ENCODE measurements around the gene ELP4.

The ELP4 gene

DNA sequence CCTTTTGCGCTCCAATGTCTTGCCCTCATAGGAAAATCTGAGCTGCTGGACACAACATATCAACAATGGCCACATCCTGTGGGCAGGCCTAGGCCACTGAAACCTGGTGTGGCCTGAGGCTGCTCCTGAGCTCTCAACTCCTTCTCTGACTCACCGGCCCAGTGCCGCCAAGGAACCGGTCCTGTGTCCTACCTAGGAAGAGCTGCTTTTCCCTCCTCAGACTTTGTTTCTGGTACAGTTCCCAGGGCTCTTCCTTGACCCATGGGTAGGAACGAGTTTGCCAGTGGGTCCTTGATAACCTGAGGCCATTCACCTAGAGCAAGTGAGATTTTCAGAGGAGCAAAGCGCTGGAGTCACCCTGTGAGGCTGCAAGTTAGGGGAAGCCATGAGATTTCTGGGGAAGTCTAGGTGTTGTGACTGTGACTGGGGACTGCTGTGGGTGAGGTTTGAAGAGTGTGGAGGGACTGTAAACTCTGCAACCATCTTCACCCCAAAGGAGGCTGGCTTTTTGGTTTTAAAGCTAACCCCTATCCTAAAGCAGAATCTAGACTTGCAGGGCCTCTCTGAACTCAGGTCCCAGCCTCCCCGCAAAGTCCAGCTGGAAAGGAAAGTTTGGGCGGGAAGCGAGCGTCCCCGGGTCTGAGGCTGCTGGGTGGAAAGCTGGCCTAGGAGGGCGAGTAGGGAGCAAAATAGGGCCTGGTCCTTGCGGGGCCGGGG, 313.5 kb downstream of the ELP4 start:
- no peak for DNase-seq (ENCODE audit: low read depth, low spot score)

DNA sequence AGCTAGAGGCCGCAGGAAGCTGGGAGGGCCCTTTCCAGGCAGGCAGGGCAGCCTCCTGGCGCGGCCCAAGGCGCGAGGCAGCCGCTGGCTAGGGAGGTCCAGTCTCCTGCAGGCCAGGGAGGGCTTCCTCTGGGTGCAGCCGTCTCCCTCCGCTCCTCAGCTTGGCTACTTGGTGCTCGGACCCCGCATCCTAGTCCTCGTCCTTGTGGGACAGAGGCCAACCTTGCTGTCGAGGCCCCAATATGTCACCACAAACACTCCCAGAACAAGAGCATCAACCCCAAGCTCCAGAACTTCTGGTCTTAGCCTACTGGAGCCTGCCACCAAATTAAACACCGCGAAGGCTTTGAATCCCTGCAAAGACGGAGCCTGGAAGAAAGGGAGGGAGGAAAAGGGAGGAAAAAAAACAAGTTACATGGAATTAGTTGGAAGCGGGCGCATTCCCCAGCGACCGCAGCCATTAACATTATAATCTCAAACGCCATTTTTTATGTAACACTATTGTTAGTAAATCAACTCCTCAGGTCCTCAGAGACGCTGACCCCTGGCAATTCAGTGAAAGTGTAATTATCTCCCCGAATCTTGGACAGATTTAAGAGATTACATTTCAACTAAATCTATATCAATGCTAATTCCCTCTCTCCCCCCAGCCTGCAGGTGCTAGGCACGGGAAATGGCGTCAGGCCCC, 314.2 kb downstream of the ELP4 start:
- DNase-seq (ENCODE audit: low read depth, low spot score) = no peak

DNA sequence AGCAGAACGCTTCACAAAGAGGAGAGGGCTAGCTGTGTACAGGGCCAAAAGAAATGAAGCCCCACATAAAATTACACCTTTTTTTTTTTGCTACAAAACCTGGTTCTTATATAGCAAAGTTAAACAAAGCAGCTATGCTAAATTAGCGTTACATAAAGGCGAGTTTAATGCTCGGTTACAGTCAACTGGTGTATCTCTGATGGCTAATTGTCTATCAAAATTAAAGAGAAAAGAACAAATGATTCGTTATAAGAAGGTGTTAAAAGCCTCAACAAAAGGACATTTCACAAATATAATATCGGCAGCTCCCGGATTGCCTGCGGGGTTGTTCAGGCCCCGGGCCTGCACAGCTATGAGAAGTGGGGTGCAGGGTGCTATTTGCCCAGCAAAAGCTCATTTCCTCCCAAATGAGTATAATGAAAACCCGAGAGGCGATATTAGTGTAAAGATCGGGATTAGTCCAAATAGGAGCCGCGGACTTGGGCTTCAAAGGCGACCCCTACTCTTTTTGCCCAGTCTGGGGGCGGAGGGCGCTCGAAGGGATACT, 314.8 kb downstream of the ELP4 start:
- DNase-seq (ENCODE audit: low read depth, low spot score) = no peak

DNA sequence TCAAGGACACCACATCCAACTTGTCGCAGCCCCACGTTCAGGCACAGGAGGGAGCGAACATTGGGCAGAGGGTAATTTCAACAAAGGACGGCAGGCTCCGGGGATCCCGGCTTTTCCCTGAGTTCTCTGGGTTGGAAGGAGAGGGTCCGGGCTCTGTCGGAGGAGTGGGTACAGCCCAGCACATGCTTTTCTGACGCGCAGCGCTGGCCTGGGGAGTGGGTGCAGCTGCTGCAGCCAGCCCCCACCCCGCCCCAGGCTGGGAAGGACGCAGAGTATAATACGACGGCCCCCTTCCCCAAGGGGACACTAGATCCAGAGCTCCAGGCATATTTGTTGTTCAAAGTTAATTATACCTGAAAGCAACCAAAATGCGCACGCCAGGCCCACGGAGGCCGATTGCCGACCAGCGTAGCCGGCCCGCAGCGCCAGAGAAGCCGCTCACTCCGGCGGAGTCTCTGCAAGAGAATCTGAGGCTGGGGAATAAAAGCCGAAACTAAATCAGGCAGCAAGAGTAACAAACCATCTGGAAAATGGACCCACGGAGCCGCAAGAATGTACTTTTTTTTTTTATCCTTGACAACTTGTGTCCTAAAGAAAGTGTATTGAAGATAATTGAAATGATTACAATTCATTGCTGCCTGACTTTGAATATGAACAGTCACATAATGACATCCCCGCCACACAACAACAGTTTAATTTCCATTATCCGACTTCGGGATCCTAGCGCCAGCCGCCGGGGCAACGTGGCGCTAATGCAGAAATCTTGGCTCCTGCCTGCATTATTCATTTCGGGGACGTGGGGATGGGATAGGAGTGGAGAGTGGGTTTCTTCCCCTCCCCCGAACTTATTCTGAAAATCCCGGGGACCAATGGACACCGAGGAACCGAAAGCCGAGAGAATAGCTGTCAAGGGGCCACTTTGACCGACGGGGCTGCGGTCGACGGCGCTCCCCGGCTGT, 315.6 kb downstream of the ELP4 start:
- no peak for DNase-seq (ENCODE audit: low read depth, low spot score)

DNA sequence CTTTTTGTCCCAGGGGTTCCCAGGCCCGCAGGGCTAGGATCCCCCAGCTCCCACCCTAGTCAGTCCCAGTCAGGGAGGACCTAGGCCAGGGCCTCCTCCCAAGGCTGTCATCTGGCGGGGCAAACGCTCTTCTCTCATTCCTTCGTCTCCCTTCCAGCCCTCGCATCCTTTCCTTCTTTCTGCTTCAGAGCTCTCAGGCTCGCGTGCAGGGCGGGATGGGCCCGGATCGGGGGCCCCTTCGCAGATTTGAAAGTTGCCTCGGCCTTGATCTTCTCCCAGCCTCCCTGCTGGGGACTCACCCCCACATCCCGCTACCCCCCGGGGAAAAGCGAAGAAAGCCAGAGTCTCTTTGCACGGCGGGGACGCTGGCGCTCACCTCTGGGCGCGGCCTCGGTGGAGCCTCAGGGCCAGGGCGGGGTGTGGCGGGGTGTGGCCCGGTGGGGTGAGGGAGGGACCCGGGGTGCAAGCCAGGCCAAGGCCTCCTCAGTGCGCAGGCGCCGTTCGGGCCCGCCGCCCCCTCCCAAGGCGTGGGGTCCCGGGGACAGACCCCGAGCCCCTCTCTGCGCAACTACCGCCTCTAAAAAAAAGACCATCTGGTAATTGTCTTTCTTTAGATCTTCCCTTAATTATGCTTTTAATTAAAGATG, 316.4 kb downstream of the ELP4 start:
- DNase-seq (ENCODE audit: low read depth, low spot score) = no peak

DNA sequence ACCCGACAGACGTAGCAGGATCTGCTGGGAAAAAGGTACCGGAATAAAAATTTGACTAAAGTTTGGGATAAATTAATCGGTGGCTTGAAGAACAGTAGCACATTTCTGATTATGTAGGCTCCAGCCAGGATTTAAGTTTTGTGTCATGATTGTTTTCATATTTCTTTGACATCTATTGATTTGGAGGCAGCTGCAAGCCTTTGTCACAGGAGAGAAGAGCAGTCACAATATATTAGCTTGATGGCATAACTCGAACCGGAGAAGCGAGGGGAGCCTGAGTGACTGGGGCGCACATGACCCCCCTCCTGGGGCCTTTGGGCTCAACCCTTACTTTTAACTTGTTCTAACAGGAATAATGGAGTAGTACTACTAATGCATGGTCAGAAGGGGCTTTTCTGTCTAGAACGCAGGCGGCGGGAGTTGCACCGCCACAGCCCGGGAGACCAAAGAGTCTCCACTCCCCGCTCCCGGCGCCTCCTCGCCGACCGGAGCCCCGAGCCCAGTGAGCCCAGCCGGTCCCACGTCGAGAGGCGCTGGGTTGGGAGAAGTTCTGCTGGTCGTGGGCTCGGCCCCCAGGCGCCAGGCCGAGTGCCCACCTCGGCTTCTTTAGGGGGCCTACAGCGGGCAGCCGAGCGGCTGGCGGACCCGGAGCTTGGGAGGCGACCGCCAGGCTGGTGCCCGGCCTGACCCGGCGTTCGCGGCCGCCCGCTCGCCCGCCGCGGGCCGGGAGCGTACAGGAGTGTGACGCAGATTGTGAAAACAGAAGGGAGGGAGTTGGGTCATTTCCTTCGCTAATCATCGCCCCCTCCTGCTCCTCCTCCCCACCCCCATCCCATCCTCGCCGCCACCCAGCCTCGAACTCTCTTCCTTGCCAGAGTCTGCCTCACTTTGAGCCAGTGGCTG, 317.2 kb downstream of the ELP4 start:
- no peak for DNase-seq (ENCODE audit: low read depth, low spot score)

DNA sequence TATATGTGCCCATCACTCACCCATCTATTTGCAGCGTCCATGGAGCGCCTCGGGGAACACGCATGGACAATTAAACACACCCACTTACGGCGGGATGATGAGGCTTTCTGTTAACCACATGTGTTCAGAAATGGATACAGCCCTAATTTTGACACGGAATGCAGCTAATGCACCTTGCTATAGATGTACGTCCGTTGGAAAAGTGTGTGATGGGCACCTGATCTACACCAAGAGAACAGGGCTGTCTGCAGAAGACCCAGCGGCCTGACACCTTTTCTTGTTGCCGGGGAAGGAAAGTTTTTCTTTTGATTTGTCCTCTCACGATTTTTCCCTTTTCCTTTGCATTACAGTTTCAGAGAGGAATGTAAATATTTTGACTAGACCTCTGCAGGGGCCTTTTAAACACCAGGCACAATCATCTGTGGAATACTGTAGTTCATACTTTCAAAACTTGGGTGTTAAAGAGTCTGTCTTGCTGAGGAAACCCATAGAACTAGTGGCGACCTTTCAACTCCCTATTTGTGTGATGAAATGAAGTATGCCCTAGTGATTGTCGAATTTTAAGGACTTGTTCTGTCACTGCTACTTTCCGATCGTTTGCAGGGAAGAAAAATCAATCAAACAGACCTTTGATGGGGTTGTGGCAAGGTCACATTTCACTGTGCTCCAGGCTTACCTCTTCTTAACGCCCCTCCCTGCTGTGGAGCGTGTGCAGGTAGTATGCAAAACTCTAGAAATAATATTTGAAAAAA, 318.1 kb downstream of the ELP4 start:
- no peak for DNase-seq (ENCODE audit: low read depth, low spot score)

DNA sequence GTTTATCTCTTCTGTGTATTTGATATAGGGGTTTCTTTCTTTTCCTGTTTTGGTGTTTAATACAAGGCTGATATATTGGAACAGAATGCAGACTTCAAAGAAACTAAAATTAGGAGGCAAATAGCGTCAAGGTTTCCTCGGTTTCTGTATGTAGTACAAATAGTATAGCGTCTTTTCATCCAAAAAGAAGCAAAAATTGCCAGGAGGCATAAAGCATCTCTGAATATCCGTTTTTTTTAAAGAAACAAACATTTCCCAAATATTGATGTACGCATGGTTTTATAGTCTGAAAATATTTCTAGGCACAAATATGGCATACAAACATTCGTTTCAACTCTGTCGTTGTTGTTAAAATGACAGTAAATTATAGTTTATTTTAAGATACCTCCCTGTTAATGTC, 318.6 kb downstream of the ELP4 start:
- no peak for DNase-seq (ENCODE audit: low read depth, low spot score)

DNA sequence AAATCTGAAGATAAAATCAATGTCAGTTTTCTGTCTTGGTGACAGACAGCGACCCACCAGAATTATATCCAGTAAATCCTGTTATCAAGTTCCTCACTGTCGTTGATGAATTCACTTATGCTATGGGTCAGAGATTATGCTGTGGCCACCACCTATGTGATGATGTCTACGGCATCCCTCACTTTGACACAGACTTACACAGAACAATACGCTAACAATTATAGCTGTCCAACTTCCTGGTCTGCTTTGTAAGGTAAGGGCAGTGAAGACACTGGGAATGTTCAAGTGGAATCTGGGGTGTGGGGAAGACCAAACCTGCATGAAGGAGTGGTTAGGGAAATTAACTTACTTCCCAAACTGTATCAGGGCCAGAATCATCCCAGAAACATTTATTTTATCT, 320.8 kb downstream of the ELP4 start:
- no peak for DNase-seq (ENCODE audit: low read depth, low spot score)

DNA sequence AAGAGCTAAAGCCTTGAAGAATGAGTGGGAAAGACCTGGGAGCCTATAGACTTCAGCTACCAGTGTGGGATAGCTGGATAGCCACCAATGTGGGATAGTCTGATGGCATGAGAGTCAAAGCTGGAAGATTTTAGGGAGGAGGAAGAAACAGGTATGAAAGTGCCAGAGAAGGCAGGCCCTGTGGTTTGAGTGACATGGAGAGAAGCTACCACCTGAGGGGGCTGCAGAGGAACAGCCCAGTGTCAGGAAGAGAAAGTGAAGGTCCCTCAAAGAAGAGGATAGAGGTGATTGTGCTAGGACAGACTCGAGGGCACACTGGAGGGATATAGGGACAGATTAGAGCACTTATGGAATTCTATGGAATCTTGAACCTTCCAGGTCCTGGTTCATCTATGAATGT, 324.7 kb downstream of the ELP4 start:
- DNase-seq (ENCODE audit: low read depth, low spot score) = no peak

Data from iPS DF 19.7 (cell line).